HFF-Myc (cell line): ENCODE results near the gene CD300LG.
"Not testable (repeated sequence)": the region's sequence is repeated elsewhere in the genome, so short reads cannot be mapped to it uniquely, and the experiment has no call there.

Experiments
- DNase-seq: peaks from one replicate; pipeline ENCODE4 v3.0.0-alpha.2; 2011; ENCODE audit warnings: low read depth; ENCODE audit errors: extremely low read depth
- H3K4me3 ChIP-seq: replicated peaks from 2 replicates; pipeline ENCODE4 v1.5.1; 2011; ENCODE audit warnings: low read depth, mild to moderate bottlenecking, control low read depth, low read length
- TF ChIP-seq, protein P1 (sequence below): IDR thresholded peaks from 2 replicates; pipeline ENCODE4 v1.5.1; 2012; ENCODE audit warnings: mild to moderate bottlenecking, low read depth, low read length, control low read depth; ENCODE audit errors: missing control alignments

The CD300LG gene

GRCh38 chr17:43881758-43882505 lies 35.0 kb downstream of the CD300LG start:
- no peak for DNase-seq
- TF ChIP-seq, protein P1, sequence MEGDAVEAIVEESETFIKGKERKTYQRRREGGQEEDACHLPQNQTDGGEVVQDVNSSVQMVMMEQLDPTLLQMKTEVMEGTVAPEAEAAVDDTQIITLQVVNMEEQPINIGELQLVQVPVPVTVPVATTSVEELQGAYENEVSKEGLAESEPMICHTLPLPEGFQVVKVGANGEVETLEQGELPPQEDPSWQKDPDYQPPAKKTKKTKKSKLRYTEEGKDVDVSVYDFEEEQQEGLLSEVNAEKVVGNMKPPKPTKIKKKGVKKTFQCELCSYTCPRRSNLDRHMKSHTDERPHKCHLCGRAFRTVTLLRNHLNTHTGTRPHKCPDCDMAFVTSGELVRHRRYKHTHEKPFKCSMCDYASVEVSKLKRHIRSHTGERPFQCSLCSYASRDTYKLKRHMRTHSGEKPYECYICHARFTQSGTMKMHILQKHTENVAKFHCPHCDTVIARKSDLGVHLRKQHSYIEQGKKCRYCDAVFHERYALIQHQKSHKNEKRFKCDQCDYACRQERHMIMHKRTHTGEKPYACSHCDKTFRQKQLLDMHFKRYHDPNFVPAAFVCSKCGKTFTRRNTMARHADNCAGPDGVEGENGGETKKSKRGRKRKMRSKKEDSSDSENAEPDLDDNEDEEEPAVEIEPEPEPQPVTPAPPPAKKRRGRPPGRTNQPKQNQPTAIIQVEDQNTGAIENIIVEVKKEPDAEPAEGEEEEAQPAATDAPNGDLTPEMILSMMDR = no peak
- H3K4me3 ChIP-seq = no peak overlapping the region

DNA sequence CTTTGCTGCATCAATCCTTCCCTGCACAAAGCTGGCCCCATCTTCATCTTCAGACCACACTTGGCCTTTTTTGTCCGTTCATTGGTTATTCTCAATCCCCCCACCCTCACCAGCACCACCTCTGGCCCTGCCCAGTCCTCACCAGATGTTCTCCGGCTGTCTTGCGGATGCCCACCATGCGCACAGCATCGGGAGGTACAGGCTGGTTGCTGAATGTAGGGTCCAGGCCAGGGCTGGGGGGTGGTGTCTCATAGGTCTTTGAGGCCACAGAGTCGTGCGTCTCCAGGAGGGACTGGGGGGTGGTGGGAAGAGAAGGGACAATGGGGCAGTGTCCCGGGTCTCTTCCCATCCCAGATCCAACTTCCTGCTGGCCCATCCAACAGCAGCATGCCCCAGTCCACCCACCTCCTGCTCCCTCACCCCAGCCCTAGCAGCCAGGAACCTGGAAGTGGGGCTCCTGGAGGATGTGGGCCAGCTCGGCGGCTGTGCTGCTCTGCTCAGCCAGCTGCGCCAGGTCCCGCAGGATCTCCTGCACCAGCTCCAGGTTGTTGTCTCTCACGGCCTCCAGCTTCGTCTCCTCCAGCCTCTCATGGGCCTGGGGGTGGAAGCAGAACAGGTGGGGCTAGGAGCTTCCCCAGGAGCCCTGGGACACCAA lies 35.9 kb downstream of the CD300LG start:
- DNase-seq = no peak
- no peak overlapping the region for H3K4me3 ChIP-seq
- TF ChIP-seq, protein P1 = no peak

DNA sequence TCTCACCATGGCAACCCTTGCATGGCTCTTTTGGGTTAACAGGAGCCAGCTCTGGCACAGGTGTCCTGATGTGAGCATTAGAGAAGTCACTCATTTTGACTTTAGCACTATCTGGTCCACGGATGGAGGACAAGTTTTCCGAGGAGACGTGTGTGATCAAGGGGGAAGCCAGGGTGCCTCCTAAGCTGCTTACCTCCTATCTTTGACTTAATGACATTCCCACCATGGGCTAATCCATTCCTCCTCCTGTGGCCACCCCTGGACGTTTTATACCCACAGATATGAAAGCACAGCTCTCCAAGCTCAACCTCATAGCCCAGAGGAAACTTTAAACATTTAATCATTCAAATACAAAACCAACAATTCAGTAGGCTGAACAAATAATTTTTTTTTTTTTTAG lies 41.6 kb downstream of the CD300LG start:
- H3K4me3 ChIP-seq = no peak overlapping the region
- TF ChIP-seq, protein P1 = no peak
- no peak for DNase-seq

GRCh38 chr17:43890240-43890639 lies 43.3 kb downstream of the CD300LG start:
- DNase-seq = no peak
- no peak overlapping the region for H3K4me3 ChIP-seq
- TF ChIP-seq, protein P1 = no peak

GRCh38 chr17:43891851-43892646 lies 45.1 kb downstream of the CD300LG start:
- TF ChIP-seq, protein P1 = no peak
- DNase-seq = no peak
- no peak overlapping the region for H3K4me3 ChIP-seq

DNA sequence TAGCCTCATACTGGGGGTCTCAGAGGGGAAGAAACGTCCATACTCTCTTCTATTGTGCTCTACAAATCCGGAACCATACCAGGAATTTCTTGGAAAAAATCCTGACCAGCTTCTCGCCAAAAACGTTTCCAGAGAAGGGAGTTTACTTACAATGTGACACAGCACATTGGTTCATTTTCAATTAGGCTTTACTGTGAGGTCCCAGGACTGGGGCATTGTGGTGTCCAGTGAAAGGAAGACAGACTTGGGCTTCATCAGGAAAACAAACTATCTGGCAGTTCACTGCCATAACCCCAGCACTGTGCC lies 45.6 kb downstream of the CD300LG start:
- no peak for DNase-seq
- no peak overlapping the region for H3K4me3 ChIP-seq
- TF ChIP-seq, protein P1 = no peak

DNA sequence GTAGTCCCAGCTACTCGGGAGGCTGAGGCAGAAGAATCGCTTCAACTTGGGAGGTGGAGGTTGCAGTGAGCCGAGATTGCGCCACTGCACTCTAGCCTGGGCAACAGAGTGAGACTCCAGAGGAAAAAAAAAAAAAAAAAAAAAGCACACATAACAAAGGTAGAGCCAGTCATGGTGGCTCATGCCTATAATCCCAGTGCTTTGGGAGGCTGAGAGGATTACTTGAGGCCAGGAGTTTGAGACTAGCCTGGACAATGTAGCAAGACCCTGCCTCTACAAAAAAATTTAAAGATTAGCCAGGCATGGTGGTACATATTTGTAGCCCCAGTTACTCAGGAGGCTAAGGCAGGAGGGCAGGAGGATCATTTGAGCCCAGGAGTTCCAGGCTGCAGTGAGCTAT lies 47.5 kb downstream of the CD300LG start:
- DNase-seq, H3K4me3 ChIP-seq: not testable (repeated sequence)
